Skin of body (tissue), 2 donors: ENCODE data around the gene ST3GAL5. TPM values are rescaled to one million over a fixed set of nuclear protein-coding genes. Genes with fewer than 3 reads are reported as not detected.
"Not testable (repeated sequence)": the region's sequence is repeated elsewhere in the genome, so short reads cannot be mapped to it uniquely, and the experiment has no call there.

Experiments used
- DNase-seq: peaks from one replicate; lab custom pipeline; 2025; lab: John Stamatoyannopoulos, UW
- total RNA-seq: library from RNA; depleted of rRNA; stranded (reverse); fragments of >200 nt; gene quantifications from one replicate; pipeline ENCODE4 v1.2.3, GENCODE V29; 2014

ST3GAL5 gene
- total RNA-seq: 23.3 TPM

DNA sequence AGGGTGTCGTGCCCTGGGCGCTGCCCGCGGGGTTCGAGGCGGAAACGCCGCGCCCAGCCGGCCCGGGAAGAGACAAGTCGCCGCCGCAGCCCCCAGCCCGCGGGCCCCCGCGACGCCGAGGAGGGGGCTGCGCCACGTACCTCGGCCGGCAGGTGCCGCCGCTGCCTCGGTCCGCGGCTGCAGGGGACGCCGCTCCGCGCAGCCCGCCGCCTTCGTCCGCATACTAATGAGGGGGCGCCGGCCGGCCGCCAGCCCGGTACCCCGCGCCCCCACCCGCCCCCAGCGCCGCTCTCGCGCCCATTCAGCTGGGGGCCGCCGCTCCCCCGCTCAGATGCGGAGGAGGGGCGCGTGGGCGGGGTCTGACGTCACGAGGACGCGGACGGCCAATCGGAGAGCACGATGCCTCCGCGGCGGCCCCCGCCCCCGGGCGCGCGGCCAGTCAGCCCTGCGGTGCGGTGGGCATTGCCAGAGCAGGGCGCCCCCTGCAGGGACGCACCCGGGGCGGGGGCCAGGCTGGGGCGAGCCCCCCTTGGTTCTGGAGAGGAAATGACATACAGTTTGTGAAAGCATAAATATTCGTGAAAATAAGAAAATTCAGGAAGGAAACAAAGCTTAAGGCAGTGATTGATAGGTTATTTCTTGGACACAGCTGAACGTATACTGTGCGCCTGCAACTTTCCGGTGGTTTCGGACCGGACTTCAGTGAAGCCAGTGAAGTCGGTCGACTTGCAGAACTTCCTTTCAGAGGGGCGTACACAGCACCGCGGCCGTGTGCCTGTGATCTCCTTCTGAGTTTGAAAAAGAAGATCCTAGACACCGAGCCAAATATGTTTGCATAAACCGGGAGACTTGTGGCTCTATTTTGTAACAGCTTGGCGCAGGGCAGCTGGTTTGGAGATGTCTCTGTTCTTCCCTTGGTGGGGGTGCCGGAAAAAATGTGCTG lies at the start of gene ST3GAL5:
Gene ST3GAL5, minus strand, starts transcription at position 307 of the 943 bp plus-strand sequence. Its CDS starts 85 bp downstream, at position 222.
- peak; percentile 93 for DNase-seq

DNA sequence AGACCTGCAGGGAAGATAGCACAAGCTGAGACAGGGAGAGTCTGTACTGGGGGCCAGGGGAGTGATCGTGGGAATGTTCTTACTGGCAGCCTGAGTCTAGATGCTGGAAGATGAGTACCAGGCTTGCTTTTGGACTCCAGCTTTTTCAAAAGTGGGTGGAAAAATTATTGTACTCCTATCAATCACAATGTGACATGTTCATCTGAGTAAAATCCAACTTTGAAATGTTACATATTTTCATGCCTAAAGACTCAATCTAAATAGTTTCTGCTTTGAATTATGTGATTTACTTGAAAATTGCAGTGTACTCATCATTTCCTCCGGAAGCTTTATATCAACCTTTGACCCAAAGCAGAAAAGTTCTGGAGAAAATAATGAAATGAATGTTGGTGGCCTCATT lies 49.7 kb upstream of the ST3GAL5 start:
- no peak for DNase-seq

- no peak for DNase-seq
Observed at GRCh38 chr2:85937069-85937439, 48.3 kb upstream of the ST3GAL5 start.

DNA sequence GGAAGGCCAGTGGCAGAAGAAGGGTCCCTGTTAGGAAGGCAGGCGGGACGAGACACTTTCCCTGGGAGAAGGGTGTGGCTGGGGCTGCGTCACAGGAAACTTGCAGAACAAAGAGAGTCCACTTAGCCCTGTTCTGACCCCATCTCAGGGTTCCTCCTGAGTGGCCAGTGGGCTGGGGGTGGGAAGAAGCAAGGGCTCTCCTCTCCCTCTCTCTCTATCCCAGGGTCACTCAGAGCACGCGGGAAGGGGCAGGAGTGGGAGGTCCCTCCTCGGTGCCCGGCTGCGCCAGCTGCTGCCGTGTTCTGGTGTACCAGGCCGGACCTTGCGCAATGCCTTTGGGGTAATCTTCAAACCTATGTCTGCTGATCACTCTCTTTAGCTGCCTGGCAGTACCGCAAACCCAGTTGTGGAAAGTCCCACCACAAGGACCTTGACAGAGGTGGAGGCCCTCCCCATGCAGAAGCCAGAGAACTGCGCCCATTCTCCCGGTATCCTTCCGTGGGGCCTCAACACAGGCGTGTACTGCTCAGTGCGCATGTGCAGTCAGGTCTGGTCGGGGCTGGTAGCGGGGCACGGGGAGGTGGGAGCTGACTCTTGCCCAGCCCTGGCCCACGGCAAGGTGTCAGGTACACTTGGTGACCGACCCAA lies 47.8 kb upstream of the ST3GAL5 start:
- DNase-seq: no peak

GRCh38 chr2:85935746-85936208 lies 47.0 kb upstream of the ST3GAL5 start:
- peak; percentile 18 for DNase-seq

GRCh38 chr2:85935170-85935745 lies 46.5 kb upstream of the ST3GAL5 start:
- DNase-seq: no peak

DNA sequence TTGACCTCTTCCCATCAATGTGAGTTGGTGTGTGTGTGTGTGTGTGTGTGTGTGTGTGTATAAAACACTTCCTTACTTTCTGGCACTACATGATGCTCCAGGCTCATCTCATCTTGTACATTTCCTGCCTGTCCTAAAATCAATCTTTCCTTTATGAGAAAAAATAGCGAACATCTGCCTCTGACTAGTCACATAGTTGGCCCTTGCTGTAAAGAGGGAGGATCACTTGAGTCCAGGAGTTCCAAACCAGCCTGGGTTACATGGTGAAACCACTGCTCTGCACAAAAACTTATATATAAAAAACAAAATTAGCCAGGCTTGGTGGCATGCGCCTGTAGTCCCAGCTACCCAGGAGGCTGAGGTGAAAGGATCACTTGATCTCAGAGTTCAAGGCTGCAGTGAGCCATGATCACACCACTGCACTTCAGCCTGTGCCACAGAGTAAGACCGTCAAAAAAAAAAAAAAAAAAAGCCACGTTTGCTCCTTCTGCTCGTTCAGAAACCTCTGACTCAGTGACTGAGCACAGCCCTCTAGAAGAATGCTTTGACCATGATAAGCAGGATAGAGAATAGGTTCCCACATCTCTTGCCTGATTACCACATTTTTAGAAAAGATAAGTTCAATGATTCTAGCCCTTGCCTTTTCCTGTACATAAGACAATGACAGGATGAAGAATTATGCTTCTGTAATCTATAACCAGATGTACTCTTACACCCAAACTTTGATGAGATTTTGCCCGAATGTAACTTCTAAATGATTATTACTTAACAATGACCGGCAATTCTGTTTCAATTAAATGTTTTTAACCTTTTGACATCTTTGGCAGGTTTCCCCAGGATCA lies 45.2 kb upstream of the ST3GAL5 start:
- no peak for DNase-seq

GRCh38 chr2:85931151-85931550 lies 42.4 kb upstream of the ST3GAL5 start:
- DNase-seq: not testable (repeated sequence)

GRCh38 chr2:85930129-85931124 lies 41.6 kb upstream of the ST3GAL5 start:
- DNase-seq: no peak

- DNase-seq: no peak
Observed at GRCh38 chr2:85929096-85930050, 40.6 kb upstream of the ST3GAL5 start.

- no peak for DNase-seq
Observed at GRCh38 chr2:85926931-85927661, 38.3 kb upstream of the ST3GAL5 start.

DNA sequence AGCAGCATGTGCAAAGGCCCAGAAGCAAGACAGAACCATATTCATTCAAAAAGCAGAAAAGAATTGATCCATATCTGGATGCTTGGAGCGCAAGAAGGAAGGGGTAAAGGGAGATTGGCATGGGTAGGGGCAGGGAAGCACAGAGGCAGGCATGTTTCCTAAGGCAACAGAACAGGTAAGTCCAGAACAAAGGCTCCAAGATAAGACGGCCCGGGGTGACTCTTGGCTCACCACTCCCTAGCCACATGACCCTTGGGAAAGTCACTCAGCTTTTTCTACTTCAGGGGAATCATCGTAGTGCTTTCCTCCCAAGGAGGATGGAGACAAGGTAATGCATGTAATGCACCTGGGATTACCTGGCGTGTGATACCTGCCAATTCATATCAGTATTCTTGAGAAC lies 37.7 kb upstream of the ST3GAL5 start:
- no peak for DNase-seq

- no peak for DNase-seq
Observed at GRCh38 chr2:85925216-85925671, 36.5 kb upstream of the ST3GAL5 start.

DNA sequence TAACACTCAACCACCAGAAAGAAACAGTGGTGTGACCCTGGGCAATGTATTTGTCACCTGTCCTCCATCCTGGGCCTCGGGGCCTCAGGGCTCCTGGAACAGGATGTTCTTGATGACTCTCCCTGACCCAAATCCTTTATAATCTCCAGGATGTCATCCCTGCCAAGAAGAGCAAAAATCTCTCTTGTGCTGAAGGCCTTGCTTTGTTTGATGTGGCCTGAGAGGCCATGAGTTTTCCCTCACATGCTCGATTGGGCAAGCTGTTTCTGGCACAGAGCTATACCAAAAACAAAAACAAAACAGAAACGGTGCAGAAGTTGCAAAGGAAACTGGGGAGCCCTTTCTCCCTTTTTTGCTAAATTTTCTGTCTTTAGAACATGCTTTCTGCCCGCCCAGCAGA lies 35.7 kb upstream of the ST3GAL5 start:
- no peak for DNase-seq

- no peak for DNase-seq
Observed at GRCh38 chr2:85922199-85922598, 33.4 kb upstream of the ST3GAL5 start.

- no peak for DNase-seq
Observed at GRCh38 chr2:85921659-85922058, 32.9 kb upstream of the ST3GAL5 start.

DNA sequence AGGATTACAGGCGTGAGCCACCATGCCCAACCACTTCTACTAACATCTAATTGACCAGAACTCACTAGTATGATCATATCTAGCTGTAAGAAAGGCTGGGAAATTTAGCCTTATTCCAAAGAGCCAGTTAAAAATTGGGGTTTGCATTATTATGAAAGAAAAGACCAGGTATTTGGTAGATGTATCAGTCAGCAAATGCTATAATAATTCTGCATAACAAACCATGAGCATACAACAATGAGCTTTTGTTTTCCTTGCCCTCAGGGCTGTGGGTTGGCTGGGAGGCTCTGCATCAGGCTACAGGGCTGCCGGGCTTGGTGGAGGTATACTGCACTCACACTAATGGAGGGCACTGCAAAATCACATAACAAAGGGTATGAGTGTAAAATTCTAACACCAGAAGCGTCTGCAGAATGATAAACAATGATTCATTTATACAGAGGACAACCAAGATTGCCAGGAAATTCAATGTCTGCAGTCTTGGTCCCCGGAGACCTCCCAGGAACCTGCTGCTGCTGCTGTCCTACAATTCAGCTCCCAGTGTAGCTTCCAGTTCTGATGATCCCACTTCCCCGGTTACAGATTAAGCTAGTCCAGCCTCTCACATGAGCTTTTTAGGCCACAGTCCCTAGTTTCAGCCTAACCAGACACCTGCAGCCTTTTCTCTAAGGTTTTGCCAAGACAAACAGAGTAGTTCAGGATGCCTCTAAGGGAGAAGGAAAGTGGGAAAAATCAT lies 32.2 kb upstream of the ST3GAL5 start:
- no peak for DNase-seq
